HepG2 (cell line): ENCODE data around the gene EFS. TPM values are rescaled to one million over a fixed set of nuclear protein-coding genes. Genes with fewer than 3 reads are reported as not detected.

ENCODE experiments used
- CC2D1A ChIP-seq: sonication (generic); formaldehyde crosslinking; IDR thresholded peaks from 2 replicates; pipeline ENCODE4 v1.8.1; 2023; ENCODE audit warnings: mild to moderate bottlenecking, missing genetic modification reagents
- MED1 ChIP-seq: sonication (generic); formaldehyde crosslinking; IDR thresholded peaks from 2 replicates; pipeline ENCODE4 v1.4.0; 2020; ENCODE audit warnings: missing genetic modification reagents
- SETDB1 ChIP-seq: sonication (generic); formaldehyde crosslinking; IDR thresholded peaks from 2 replicates; pipeline ENCODE4 v1.5.1; 2020; ENCODE audit warnings: missing genetic modification reagents, mild to moderate bottlenecking, borderline replicate concordance
- STAT5B ChIP-seq: sonication (generic); formaldehyde crosslinking; IDR thresholded peaks from 2 replicates; pipeline ENCODE4 v1.4.0; 2020; ENCODE audit warnings: missing genetic modification reagents
- TAF15 ChIP-seq: fragments of 200-400 bp; formaldehyde crosslinking; IDR thresholded peaks from one replicate; pipeline ENCODE4 v1.6.1; 2018; ENCODE audit warnings: mild to moderate bottlenecking, low read depth, low read length; ENCODE audit not compliant: poor library complexity, severe bottlenecking
- THYN1 ChIP-seq: sonication (generic); formaldehyde crosslinking; IDR thresholded peaks from 2 replicates; pipeline ENCODE4 v1.8.1; 2023; ENCODE audit warnings: low read depth, mild to moderate bottlenecking, moderate library complexity, missing genetic modification reagents, borderline replicate concordance
- ZBTB7A ChIP-seq: sonication (generic); formaldehyde crosslinking; IDR thresholded peaks from 2 replicates; pipeline ENCODE4 v1.8.0; 2022; ENCODE audit warnings: mild to moderate bottlenecking, missing genetic modification reagents
- ZMYM4 ChIP-seq: sonication (generic); formaldehyde crosslinking; IDR thresholded peaks from 2 replicates; pipeline ENCODE4 v1.8.1; 2023; ENCODE audit warnings: mild to moderate bottlenecking, missing genetic modification reagents
- ZSCAN31 ChIP-seq: sonication (generic); formaldehyde crosslinking; IDR thresholded peaks from 2 replicates; pipeline ENCODE4 v1.5.0; 2020; ENCODE audit warnings: low read depth, mild to moderate bottlenecking, missing genetic modification reagents
- polyA plus RNA-seq, 8 experiments: library from polyadenylated mRNA; depleted of rRNA in 3 of 8; stranded (reverse) in 7 of 8; unstranded in 1 of 8; fragments of >200 nt; fragmentation: Illumina TruSeq in 4 of 8; extraction: Trizol in 4 of 8; gene quantifications; 2 replicates each; pipeline versions ENCODE4 v1.2.1 to v1.2.3, GENCODE V29; 2011 to 2016; ENCODE audit warnings: low read depth in 4 of 8, missing spikeins in 1 of 8, mixed read lengths in 1 of 8; ENCODE audit not compliant: insufficient read depth in 1 of 8
- total RNA-seq, 5 experiments: library from RNA; depleted of rRNA; stranded (reverse); fragments of >200 nt; fragmentation: Illumina TruSeq; extraction: Trizol; gene quantifications; 2 replicates each; pipeline ENCODE4 v1.2.3, GENCODE V29; 2016; ENCODE audit warnings: low read depth in 1 of 5
- TF ChIP-seq, protein P1 (sequence below): sonication (generic); formaldehyde crosslinking; IDR thresholded peaks from one replicate; pipeline ENCODE4 v1.5.1; 2020; ENCODE audit warnings: mild to moderate bottlenecking, missing genetic modification reagents; ENCODE audit errors: not compliant biosample characterization
- TF ChIP-seq, protein P2 (sequence below): sonication (generic); formaldehyde crosslinking; IDR thresholded peaks from 2 replicates; pipeline ENCODE4 v1.9.0; 2021; ENCODE audit warnings: mild to moderate bottlenecking, missing genetic modification reagents
- TF ChIP-seq, protein P3 (sequence below): sonication (generic); formaldehyde crosslinking; IDR thresholded peaks from 2 replicates; pipeline ENCODE4 v1.4.0; 2020; ENCODE audit warnings: mild to moderate bottlenecking, missing genetic modification reagents

The EFS gene
- total and polyA plus RNA-seq, 2 of the 13 experiments (the other 11 are each of a cell fraction or from before 2014, with no cell fraction given) = not detected

DNA sequence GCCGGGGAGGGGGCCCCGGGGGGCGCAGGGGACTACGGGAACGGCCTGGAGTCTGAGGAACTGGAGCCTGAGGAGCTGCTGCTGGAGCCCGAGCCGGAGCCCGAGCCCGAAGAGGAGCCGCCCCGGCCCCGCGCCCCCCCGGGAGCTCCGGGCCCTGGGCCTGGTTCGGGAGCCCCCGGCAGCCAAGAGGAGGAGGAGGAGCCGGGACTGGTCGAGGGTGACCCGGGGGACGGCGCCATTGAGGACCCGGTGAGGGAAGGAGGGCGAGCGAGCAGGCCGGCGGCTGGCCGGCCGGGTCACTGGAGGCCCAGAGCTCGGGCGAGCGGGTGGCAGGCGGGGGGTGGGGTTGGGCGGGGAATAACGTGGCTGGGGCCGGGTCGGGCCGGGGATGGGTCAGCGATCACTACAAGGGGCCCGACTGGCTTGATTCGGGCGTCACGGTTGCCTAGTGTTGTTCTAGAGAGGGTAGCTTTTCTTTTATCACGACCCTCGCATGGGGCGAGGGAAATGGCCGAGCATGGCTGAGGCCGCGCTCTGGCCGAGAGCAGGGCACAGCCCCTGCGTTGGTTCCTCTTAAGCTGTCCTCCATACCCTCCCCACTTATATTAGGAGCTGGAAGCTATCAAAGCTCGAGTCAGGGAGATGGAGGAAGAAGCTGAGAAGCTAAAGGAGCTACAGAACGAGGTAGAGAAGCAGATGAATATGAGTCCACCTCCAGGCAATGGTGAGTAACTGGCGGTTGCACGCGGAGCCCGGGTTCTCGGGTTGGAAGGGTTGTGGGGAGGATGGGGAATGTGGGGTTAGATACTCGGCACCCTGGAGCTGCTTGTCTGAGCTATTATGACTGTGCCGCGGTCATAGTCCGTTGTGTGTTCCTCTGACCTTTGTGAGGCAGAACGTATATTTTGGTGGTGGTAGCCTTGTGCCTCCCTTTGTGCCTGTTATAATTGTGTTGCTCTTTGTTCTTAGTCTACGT, 43.1 kb downstream of the EFS start (continued):
- TF ChIP-seq, protein P1, sequence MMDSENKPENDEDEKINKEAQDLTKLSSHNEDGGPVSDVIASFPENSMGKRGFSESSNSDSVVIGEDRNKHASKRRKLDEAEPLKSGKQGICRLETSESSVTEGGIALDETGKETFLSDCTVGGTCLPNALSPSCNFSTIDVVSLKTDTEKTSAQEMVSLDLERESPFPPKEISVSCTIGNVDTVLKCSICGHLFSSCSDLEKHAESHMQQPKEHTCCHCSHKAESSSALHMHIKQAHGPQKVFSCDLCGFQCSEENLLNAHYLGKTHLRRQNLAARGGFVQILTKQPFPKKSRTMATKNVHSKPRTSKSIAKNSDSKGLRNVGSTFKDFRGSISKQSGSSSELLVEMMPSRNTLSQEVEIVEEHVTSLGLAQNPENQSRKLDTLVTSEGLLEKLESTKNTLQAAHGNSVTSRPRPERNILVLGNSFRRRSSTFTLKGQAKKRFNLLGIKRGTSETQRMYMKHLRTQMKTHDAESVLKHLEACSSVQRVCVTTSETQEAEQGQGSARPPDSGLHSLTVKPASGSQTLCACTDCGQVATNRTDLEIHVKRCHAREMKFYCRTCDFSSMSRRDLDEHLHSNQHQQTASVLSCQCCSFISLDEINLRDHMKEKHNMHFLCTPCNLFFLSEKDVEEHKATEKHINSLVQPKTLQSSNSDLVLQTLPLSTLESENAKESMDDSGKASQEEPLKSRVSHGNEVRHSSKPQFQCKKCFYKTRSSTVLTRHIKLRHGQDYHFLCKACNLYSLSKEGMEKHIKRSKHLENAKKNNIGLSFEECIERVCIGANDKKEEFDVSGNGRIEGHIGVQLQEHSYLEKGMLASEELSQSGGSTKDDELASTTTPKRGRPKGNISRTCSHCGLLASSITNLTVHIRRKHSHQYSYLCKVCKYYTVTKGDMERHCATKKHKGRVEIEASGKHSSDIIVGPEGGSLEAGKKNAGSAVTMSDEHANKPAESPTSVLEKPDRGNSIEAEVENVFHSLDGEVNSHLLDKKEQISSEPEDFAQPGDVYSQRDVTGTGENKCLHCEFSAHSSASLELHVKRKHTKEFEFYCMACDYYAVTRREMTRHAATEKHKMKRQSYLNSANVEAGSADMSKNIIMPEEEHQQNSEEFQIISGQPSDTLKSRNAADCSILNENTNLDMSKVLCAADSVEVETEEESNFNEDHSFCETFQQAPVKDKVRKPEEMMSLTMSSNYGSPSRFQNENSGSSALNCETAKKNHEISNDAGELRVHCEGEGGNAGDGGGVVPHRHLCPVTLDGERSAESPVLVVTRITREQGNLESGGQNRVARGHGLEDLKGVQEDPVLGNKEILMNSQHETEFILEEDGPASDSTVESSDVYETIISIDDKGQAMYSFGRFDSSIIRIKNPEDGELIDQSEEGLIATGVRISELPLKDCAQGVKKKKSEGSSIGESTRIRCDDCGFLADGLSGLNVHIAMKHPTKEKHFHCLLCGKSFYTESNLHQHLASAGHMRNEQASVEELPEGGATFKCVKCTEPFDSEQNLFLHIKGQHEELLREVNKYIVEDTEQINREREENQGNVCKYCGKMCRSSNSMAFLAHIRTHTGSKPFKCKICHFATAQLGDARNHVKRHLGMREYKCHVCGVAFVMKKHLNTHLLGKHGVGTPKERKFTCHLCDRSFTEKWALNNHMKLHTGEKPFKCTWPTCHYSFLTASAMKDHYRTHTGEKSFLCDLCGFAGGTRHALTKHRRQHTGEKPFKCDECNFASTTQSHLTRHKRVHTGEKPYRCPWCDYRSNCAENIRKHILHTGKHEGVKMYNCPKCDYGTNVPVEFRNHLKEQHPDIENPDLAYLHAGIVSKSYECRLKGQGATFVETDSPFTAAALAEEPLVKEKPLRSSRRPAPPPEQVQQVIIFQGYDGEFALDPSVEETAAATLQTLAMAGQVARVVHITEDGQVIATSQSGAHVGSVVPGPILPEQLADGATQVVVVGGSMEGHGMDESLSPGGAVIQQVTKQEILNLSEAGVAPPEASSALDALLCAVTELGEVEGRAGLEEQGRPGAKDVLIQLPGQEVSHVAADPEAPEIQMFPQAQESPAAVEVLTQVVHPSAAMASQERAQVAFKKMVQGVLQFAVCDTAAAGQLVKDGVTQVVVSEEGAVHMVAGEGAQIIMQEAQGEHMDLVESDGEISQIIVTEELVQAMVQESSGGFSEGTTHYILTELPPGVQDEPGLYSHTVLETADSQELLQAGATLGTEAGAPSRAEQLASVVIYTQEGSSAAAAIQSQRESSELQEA (CRISPR knock-in tag) = peak; percentile 73
- TF ChIP-seq MED1 (CRISPR knock-in tag) (peak; percentile 27), STAT5B (peak; percentile 70), THYN1 (CRISPR knock-in tag) (no peak), CC2D1A (CRISPR knock-in tag) (no peak), ZBTB7A (CRISPR knock-in tag) (peak; percentile 77), ZSCAN31 (CRISPR knock-in tag) (no peak; the same call in 1 of the 2 replicates), ZMYM4 (peak; percentile 47), SETDB1 (CRISPR knock-in tag) (no peak), TAF15 (peak; percentile 89)
- TF ChIP-seq, protein P2, sequence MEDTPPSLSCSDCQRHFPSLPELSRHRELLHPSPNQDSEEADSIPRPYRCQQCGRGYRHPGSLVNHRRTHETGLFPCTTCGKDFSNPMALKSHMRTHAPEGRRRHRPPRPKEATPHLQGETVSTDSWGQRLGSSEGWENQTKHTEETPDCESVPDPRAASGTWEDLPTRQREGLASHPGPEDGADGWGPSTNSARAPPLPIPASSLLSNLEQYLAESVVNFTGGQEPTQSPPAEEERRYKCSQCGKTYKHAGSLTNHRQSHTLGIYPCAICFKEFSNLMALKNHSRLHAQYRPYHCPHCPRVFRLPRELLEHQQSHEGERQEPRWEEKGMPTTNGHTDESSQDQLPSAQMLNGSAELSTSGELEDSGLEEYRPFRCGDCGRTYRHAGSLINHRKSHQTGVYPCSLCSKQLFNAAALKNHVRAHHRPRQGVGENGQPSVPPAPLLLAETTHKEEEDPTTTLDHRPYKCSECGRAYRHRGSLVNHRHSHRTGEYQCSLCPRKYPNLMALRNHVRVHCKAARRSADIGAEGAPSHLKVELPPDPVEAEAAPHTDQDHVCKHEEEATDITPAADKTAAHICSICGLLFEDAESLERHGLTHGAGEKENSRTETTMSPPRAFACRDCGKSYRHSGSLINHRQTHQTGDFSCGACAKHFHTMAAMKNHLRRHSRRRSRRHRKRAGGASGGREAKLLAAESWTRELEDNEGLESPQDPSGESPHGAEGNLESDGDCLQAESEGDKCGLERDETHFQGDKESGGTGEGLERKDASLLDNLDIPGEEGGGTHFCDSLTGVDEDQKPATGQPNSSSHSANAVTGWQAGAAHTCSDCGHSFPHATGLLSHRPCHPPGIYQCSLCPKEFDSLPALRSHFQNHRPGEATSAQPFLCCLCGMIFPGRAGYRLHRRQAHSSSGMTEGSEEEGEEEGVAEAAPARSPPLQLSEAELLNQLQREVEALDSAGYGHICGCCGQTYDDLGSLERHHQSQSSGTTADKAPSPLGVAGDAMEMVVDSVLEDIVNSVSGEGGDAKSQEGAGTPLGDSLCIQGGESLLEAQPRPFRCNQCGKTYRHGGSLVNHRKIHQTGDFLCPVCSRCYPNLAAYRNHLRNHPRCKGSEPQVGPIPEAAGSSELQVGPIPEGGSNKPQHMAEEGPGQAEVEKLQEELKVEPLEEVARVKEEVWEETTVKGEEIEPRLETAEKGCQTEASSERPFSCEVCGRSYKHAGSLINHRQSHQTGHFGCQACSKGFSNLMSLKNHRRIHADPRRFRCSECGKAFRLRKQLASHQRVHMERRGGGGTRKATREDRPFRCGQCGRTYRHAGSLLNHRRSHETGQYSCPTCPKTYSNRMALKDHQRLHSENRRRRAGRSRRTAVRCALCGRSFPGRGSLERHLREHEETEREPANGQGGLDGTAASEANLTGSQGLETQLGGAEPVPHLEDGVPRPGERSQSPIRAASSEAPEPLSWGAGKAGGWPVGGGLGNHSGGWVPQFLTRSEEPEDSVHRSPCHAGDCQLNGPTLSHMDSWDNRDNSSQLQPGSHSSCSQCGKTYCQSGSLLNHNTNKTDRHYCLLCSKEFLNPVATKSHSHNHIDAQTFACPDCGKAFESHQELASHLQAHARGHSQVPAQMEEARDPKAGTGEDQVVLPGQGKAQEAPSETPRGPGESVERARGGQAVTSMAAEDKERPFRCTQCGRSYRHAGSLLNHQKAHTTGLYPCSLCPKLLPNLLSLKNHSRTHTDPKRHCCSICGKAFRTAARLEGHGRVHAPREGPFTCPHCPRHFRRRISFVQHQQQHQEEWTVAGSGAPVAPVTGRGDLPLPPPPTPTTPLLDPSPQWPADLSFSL (CRISPR knock-in tag) = peak; percentile 77; the same call in 1 of the 2 replicates
- TF ChIP-seq, protein P3, sequence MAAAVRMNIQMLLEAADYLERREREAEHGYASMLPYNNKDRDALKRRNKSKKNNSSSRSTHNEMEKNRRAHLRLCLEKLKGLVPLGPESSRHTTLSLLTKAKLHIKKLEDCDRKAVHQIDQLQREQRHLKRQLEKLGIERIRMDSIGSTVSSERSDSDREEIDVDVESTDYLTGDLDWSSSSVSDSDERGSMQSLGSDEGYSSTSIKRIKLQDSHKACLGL = no peak
